Measurements from ENCODE around the gene NCAPD3.

- TF ChIP-seq TAF1 (IDR thresholded peaks at IDR 0.05; ENCODE audit: low read depth): no peak
- no peak for TF ChIP-seq RAD21 (IDR thresholded peaks at IDR 0.05; ENCODE audit: low read depth)
These were observed 77.2 kb downstream of the NCAPD3 start for GRCh38 chr11:134146598-134146997.

Data from Ishikawa (cell line).